Measurements from ENCODE around the gene MRPS21.
"Not testable (repeated sequence)": the region's sequence is repeated elsewhere in the genome, so short reads cannot be mapped to it uniquely, and the experiment has no call there.

MRPS21 gene

DNA sequence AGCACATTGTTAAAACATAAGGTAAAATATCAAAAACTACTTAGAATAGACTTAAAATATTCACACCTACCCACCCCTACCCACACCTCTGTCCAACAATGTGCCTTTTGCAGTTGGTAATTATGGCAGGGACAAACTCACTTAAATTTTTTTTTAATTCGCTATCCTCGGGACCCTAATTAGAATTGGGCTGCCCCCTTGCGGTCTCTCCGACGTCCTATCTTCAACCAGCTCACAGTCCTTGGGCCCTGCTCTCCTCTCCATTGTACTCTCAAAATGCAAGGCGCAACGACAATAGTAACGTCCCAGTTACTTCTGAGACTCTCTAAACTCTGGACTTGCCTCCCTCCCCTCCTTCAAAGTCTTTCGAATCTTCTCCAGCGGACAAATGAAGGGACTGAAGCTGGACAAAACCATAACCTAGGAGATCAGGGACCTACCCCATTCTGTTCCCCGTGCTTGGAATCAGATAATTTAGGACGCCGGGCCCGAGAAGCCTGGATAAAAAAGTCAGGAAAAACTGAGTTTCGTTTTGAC lies 12.4 kb upstream of the MRPS21 start:
- DNase-seq (ENCODE audit: extremely low read depth in 1 of 2, low read depth in 1 of 2), result peak in 1 of 2 donors; percentile 31

GRCh38 chr1:150281758-150282557 lies 11.7 kb upstream of the MRPS21 start, which contains the start of gene CIART:
Gene CIART (plus strand): TSS chr1:150282554. CDS start chr1:150283268, 714 bp downstream.
- DNase-seq (ENCODE audit: extremely low read depth in 1 of 2, low read depth in 1 of 2), result peak in 1 of 2 donors; percentile 70

DNA sequence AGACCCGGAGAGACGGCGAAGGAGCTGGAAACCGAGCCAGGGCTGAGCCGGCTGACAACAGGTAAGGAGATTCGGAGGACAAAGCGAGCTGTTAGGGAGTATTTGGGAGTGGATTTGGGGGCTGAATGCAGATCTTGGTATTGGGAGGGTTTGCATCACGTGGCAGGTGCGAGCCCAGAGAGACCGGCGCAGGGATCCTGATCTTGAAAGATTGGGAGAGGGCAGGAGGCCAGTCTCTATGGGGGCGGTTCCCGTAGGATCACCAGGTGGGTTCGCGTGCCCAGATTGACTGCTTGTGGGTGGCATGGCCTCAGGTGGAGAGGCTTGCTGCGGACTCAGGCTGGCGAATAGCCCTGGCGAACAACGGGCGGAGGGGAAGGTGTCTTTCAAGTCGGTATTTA lies 11.1 kb upstream of the MRPS21 start:
- no peak for DNase-seq (ENCODE audit: extremely low read depth in 1 of 2, low read depth in 1 of 2)

DNA sequence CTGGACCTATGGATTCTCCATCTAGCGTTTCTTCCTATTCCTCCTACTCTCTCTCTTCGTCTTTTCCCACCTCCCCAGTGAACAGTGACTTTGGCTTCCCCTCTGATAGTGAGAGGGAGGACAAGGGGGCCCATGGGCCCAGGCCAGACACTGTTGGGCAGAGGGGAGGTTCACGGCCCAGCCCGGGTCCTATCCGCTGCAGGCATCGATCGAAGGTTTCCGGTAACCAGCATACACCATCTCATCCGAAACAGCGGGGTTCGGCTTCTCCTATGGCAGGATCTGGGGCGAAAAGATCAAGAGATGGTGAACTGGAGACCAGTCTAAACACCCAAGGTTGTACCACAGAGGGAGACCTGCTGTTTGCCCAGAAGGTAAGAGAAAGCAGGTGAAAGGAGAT lies 10.4 kb upstream of the MRPS21 start:
- DNase-seq (ENCODE audit: extremely low read depth in 1 of 2, low read depth in 1 of 2), result no peak

DNA sequence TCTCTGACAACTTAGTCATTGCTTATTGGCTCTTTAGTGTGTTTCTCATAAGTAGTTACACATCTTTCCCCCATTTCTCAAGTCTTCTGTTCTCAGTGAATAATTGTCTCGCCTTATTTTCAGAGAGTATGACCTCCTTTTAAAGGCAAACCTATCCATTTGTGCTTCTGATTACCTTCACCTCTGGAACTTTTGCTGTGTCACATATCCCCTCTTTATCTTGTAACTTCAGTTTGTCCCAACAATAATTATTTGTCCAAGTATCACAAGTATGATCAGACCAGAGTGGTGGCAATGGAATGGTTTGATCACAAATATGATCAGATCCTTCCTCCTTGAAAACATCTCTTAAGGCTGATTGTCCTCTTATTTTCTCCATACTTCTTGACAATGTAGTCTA lies 5.3 kb upstream of the MRPS21 start:
- no peak for DNase-seq (ENCODE audit: extremely low read depth in 1 of 2, low read depth in 1 of 2)

DNA sequence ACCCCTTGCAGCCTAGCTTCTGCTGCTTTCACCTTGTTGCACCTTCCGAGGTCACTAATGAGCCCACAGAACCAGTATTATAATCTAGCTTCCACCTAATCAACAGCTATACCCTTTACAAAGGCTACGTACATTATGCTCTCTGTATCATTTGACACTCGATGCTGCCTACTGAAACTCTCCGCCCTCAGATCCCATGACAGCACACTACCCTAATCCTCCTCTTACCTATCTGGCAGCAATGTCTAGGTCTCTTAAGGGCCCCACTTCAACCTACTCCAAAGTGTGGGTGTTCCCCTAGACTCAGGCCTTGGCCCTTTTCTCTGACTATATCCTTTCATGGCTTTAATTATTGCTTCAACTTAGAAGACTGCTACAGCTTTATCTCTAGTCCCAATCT lies 4.8 kb upstream of the MRPS21 start:
- DNase-seq (ENCODE audit: extremely low read depth in 1 of 2, low read depth in 1 of 2), result no peak

DNA sequence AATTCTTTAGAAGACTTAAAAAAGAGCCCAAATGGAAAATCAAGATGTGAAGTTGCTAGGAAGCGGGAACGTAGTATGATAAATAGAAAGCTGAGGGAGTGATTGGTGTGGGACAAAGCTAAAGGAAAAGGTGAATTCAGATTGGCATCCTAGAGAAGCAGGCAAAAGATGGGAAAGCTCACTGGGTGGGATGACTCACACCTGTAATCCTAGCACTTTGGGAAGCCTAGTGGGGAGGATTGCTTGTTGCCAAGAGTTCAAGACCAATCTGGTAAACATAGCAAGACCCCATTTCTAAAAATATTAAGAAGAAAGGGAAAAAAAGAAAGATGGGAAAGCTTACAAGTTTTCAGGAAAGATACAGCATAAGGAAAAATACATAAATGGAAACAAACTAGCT lies 1.8 kb downstream of the MRPS21 start:
- no peak for DNase-seq (ENCODE audit: extremely low read depth in 1 of 2, low read depth in 1 of 2)

DNA sequence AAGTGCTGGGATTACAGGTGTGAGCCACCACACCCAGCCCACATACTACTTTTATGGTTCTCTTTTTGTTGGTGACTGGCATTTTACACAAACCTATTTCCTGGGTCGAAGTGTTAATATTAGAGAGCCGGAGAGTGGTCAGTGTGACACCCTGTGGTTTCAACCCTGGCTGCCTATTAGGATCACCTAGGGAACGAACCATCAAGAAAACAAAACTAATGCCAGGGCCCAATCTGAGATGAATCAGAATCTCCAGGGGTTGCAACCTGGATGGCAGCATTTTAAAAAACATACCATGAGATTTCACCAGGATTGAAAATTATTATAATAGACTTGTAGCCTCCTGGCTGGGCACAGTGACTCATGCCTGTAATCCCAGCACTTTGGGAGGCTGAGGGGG lies 6.1 kb downstream of the MRPS21 start:
- DNase-seq (ENCODE audit: extremely low read depth in 1 of 2, low read depth in 1 of 2), result no peak

DNA sequence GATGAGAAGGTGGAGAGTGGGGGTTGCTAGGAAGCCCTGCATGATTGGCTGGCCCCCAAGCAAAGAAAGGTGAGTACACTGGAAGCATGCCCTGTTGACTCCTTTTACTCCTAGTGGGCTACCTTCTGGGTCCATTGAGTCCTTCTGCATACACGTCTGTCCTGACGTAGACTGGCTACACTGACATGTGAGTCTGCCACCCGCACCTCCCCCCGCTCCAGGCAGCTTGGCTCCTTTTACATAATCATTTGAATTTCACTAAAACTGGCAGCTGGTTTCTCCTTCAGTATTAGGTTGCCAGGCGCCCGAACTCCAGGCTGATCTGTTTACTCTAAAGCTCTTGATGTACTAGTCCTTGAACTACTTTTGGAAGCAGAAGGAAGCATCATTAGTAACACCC lies 8.7 kb downstream of the MRPS21 start:
- no peak for DNase-seq (ENCODE audit: extremely low read depth in 1 of 2, low read depth in 1 of 2)

GRCh38 chr1:150302902-150303301 lies 9.2 kb downstream of the MRPS21 start:
- DNase-seq (ENCODE audit: extremely low read depth in 1 of 2, low read depth in 1 of 2), result no peak

- not testable (repeated sequence) for DNase-seq (ENCODE audit: extremely low read depth in 1 of 2, low read depth in 1 of 2)
These were observed 14.9 kb downstream of the MRPS21 start for GRCh38 chr1:150308585-150308984.

DNA sequence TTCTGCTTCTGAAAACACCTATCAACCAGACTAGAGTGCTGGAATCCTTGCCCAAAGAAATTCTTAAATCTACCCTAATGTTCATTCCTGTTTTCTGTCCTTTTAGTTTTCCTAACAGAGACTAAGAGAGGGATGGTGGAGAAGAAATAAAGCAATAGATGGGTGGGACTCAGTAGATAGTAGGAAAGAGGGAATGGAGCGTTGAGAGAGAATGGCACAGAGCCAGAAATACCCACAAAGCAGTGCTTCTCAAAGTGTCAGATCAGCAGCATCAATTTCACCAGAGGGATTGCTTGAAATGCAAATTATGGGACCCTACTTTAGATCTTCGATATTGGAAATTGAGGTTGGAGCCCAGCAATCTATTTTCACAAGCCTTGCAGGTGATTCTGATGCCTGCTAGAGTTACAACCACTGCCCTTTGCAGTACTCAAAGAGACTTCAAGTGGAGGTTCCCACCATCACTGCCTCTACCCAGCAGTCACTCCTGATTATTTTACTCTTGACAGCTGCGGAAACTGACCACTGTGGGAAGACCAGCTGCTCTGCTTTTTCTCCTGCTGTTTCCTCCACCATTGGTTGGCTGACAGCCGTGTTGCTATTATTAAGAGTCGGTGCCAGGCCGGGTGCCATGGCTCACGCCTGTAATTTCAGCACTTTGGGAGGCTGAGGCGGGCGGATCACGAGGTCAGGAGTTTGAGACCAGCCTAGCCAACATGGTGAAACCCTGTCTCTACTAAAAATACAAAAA lies 16.3 kb downstream of the MRPS21 start:
- no peak for DNase-seq (ENCODE audit: extremely low read depth in 1 of 2, low read depth in 1 of 2)

DNA sequence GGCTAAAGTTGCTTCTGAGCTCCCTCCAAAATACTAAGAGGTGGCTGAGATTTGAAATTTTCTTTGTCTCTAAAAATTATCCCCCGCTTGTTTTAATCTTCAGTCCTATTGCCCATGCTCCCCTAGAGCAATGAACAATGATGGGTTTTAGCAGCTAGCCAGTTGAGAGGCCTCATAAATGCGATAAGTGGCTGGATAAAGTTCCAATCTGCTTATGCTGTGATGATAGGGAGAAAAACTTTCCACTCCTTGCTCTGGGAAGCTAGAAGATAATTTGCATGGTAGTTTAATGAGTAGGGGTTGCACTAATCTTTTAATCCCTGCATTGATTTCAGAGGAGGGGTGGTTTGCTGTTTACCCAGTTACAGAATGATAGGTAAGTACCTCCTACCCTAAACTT lies 18.1 kb downstream of the MRPS21 start:
- no peak for DNase-seq (ENCODE audit: extremely low read depth in 1 of 2, low read depth in 1 of 2)

- not testable (repeated sequence) for DNase-seq (ENCODE audit: extremely low read depth in 1 of 2, low read depth in 1 of 2)
These were observed 21.0 kb downstream of the MRPS21 start for GRCh38 chr1:150314691-150315090.

GRCh38 chr1:150320667-150320978 lies 27.0 kb downstream of the MRPS21 start:
- no peak for DNase-seq (ENCODE audit: extremely low read depth in 1 of 2, low read depth in 1 of 2)

GRCh38 chr1:150321826-150322166 lies 28.1 kb downstream of the MRPS21 start:
- no peak for DNase-seq (ENCODE audit: extremely low read depth in 1 of 2, low read depth in 1 of 2)

- peak in 1 of 2 donors; percentile 17 for DNase-seq (ENCODE audit: extremely low read depth in 1 of 2, low read depth in 1 of 2)
These were observed 28.6 kb downstream of the MRPS21 start for GRCh38 chr1:150322310-150322709.

GRCh38 chr1:150332651-150333290 lies 39.1 kb downstream of the MRPS21 start:
- no peak for DNase-seq (ENCODE audit: extremely low read depth in 1 of 2, low read depth in 1 of 2)

DNA sequence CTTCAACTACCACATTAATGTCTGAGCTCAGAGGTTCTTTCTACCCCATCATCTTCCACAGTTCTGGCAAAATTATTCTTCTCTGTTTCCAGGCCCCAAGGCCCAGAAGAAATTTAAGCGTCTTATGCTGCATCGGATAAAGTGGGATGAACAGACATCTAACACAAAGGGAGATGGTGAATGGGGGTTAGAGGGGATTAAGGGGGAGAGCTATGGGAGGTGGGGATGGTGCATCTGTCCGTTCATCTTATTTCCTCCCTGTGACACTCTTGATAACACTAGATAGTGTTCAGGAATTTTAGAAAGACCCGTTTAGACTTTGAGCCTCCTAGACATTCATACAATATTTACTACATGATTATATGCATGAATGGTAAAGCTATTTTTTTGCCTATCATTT lies 52.7 kb downstream of the MRPS21 start:
- no peak for DNase-seq (ENCODE audit: extremely low read depth in 1 of 2, low read depth in 1 of 2)

DNA sequence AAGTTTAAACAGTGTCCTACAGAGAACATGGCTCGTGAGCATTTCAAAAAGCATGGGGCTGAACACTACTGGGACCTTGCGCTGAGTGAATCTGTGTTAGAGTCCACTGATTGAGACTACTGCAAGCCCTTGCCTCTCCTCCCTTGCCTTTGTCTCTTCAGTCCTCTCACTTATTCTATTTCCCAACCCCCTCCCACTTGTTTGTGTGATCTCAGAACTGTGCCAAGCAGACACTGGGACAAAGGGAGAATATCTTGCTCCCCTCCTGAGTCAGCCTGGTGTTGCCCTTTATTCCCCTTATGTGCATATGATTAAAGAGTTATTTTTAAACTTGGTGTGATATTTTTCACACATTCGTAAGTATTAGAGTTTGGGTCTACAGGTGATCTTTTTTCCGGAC lies 59.2 kb downstream of the MRPS21 start:
- no peak for DNase-seq (ENCODE audit: extremely low read depth in 1 of 2, low read depth in 1 of 2)

Data from stimulated activated CD8-positive, alpha-beta memory T cell treated with anti-CD3 and anti-CD28 coated beads, Interleukin-7, amount 100 ng/mL, for 48 hours (primary cell).